ENCODE results near the gene DAPK1.

DNA sequence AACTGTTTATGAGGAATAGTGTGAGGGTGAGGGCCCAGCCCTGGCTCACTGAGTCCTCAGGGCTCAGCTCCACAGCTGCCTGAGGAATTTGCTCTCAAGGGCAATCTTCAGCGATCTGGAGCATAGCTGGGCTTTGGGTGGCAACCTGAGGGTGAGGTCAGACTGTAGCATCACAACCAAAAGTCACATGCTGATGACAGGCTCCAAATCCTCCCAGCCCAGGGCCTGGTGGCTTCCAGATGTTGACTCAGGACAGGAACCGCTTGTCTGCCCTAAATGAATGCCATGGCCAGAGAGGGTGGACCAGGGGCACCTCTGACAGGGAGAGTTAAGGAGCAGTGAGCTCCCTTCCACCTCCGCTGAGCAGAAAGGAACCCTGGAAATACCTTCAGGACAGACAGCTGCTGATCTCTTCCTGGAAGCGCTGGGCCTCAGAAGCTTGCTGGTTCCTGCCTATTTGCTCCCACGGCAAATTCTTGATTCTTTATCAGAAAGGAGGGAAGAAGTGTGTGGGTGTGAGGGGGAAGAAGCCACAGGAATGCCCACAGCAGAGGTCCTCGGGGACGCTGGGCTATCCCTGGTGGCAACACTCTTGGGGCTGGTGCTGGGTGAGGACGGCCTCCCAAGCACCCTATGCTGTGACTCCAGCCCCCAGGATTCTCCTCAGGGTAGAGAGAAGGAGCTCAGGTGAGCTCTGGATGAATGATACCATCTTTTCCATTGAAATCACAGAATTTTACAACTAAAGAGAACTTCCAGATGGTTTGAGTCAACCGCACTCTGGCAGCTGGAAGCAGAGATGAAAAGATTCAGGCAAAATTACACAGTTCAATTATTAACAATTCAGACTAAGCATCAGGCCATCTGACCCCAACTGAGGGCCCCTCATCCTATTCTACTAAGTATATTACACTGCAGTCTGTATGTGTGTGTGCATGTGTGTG lies 214.5 kb downstream of the DAPK1 start:
- TF ChIP-seq, protein P1, sequence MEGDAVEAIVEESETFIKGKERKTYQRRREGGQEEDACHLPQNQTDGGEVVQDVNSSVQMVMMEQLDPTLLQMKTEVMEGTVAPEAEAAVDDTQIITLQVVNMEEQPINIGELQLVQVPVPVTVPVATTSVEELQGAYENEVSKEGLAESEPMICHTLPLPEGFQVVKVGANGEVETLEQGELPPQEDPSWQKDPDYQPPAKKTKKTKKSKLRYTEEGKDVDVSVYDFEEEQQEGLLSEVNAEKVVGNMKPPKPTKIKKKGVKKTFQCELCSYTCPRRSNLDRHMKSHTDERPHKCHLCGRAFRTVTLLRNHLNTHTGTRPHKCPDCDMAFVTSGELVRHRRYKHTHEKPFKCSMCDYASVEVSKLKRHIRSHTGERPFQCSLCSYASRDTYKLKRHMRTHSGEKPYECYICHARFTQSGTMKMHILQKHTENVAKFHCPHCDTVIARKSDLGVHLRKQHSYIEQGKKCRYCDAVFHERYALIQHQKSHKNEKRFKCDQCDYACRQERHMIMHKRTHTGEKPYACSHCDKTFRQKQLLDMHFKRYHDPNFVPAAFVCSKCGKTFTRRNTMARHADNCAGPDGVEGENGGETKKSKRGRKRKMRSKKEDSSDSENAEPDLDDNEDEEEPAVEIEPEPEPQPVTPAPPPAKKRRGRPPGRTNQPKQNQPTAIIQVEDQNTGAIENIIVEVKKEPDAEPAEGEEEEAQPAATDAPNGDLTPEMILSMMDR (IDR thresholded peaks at IDR 0.05) = no peak
- no peak for TF ChIP-seq EZH2 (IDR thresholded peaks at IDR 0.05)

Measured in neural progenitor cell (in vitro differentiated cells).